Measurements from ENCODE around the gene NOLC1. TPM values are rescaled to one million over a fixed set of nuclear protein-coding genes. Genes with fewer than 3 reads are reported as not detected.

NOLC1 gene
- total RNA-seq, 1 experiment from 2014 or later = 119 TPM

- DNase-seq (ENCODE audit: low read depth) = no peak
Observed at GRCh38 chr10:102121739-102122372, 30.3 kb upstream of the NOLC1 start.

DNA sequence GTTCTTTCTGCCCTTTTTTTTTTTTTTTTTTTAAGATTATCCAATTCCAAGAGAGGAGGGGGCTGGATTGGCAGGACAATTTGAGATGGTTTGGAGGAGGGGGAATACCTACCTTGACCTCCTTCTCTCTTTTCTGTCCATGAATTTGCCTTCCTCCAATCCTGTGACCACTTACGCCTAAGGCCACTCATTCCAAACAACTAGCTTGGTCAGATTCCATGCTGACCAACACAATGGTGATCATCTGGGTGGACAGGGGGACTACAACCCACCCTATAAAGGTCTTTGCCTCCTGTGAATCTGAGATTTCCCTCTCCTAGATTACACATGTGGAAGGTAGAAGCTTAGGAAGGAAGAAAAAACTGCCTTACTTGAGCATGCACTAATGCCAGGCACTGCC is 29.7 kb upstream of the NOLC1 start:
- DNase-seq (ENCODE audit: low read depth) = no peak

- no peak for DNase-seq (ENCODE audit: low read depth)
Observed at GRCh38 chr10:102123223-102123622, 29.0 kb upstream of the NOLC1 start.

GRCh38 chr10:102131286-102132170 is 20.7 kb upstream of the NOLC1 start:
- peak; percentile 68 for DNase-seq (ENCODE audit: low read depth)

GRCh38 chr10:102132193-102132562 is 20.0 kb upstream of the NOLC1 start:
- no peak for DNase-seq (ENCODE audit: low read depth)

DNA sequence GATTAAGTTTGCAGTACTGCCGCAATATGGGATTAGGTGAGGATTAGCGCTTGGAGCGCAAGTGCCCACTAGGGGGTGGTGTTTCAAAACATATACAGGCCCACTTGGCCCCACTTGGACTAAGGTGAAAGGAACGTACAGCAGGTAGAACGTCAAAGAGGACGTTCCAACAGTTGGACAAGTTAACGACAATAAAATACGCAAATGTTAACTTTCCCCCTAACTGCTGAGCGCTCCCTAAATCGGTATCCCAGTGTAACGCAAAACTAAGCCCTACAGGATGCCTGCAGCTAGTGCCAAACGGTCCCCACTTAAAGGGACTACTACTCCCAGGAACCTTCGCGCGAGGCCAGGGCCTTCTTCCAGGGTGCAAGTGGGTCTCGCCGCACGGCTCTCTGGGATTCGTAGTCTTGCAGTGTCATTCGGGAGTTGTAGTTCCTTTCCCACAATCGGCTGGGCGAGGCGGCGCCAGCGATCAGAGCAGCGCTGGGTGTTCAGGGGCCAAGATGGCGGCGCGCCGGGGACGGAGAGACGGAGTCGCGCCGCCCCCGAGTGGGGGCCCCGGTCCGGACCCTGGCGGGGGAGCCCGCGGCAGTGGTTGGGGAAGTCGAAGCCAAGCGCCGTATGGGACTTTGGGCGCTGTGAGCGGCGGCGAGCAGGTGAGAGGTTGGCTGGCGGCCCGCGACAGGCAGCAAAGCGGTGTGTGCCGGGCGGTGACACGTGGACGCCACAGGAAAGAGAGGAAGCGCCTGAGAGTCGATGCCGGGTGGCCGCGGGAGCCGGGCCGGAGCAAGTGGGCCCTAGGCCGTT is 19.4 kb upstream of the NOLC1 start, which contains the start of gene PPRC1:
TSS of gene PPRC1 (plus strand) at position 478 of the 810 bp plus-strand sequence. CDS start at position 507, 29 bp downstream.
- DNase-seq (ENCODE audit: low read depth) = peak; percentile 99

- DNase-seq (ENCODE audit: low read depth) = peak; percentile 73
Observed at GRCh38 chr10:102133373-102134195, 18.6 kb upstream of the NOLC1 start.

- no peak for DNase-seq (ENCODE audit: low read depth)
Observed at GRCh38 chr10:102134416-102134815, 17.8 kb upstream of the NOLC1 start.

GRCh38 chr10:102135956-102136526 is 16.1 kb upstream of the NOLC1 start:
- no peak for DNase-seq (ENCODE audit: low read depth)

GRCh38 chr10:102139281-102140110 is 12.7 kb upstream of the NOLC1 start:
- no peak for DNase-seq (ENCODE audit: low read depth)

DNA sequence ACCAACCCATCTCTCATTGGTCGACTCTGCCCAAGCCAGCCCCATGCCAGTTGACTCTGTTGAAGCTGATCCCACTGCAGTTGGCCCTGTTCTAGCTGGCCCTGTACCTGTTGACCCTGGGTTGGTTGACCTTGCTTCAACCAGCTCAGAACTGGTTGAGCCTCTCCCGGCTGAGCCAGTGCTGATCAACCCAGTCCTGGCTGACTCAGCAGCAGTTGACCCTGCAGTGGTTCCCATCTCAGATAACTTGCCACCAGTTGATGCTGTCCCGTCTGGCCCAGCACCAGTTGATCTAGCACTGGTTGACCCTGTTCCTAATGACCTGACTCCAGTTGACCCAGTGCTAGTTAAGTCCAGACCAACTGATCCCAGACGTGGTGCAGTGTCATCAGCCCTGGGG is 12.0 kb upstream of the NOLC1 start:
- no peak for DNase-seq (ENCODE audit: low read depth)

DNA sequence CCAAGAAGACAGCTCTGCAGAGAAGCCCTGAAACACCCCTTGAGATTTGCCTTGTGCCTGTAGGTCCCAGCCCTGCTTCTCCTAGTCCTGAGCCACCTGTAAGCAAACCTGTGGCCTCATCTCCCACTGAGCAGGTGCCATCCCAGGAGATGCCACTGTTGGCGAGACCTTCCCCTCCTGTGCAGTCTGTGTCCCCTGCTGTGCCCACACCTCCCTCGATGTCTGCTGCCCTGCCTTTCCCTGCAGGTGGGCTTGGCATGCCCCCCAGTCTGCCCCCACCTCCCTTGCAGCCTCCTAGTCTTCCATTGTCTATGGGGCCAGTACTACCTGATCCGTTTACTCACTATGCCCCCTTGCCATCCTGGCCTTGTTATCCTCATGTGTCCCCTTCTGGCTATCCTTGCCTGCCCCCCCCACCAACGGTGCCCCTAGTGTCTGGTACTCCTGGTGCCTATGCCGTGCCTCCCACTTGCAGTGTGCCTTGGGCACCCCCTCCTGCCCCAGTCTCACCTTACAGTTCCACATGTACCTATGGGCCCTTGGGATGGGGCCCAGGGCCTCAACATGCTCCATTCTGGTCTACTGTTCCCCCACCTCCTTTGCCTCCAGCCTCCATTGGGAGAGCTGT is 11.2 kb upstream of the NOLC1 start:
- DNase-seq (ENCODE audit: low read depth) = no peak

- no peak for DNase-seq (ENCODE audit: low read depth)
Observed at GRCh38 chr10:102141583-102142107, 10.5 kb upstream of the NOLC1 start.

DNA sequence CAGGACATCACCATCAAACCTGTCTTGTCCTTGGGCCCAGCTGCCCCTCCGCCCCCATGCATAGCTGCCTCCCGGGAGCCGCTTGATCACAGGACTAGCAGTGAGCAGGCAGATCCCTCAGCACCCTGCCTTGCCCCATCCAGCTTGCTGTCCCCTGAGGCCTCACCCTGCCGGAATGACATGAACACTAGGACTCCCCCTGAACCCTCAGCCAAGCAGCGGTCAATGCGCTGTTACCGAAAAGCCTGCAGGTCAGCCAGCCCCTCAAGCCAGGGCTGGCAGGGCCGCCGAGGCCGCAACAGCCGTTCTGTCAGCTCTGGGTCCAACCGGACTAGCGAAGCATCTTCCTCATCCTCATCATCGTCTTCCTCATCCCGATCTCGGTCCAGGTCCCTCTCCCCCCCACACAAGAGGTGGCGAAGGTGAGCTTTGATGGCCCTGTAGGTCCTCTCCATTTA is 5.2 kb upstream of the NOLC1 start:
- no peak for DNase-seq (ENCODE audit: low read depth)

- DNase-seq (ENCODE audit: low read depth) = no peak
Observed at GRCh38 chr10:102147561-102147960, 4.6 kb upstream of the NOLC1 start.

- DNase-seq (ENCODE audit: low read depth) = no peak
Observed at GRCh38 chr10:102148275-102148674, 3.9 kb upstream of the NOLC1 start.

- DNase-seq (ENCODE audit: low read depth) = peak; percentile 76
Observed at GRCh38 chr10:102150970-102151773, 1.0 kb upstream of the NOLC1 start.

DNA sequence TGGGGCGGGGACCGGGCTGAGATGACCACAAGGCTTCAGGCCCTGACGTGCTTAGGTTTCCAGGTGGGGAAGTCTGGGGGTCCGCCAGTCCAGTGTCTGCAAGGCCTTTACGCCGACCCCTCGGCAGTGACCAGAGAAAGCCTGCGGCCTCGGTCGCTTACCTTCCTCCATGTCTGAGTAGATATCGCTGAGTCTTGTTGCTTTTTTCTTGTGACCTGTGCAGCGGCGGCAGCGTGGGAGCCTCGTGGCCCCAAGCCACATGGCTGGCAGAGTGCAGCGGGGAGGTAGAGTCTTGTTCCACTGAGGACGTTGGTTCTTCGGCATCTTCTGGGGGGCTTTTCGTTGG is 329 bp downstream of the NOLC1 start:
- DNase-seq (ENCODE audit: low read depth) = no peak

Measured in HT1080 (cell line).